PC-9 (cell line): ENCODE data around the gene SCG5.

ENCODE experiments used
- EZH2 ChIP-seq: fragments of 200-600 bp; sonication (generic); IDR thresholded peaks from 2 replicates; pipeline ENCODE4 v1.8.0; 2017; ENCODE audit warnings: antibody characterized with exemption, low read depth
- TF ChIP-seq, protein P1 (sequence below): fragments of 200-600 bp; sonication (generic); conservative IDR thresholded peaks from 2 replicates; pipeline ENCODE4 v1.6.1; 2017; ENCODE audit warnings: mixed run types, antibody characterized with exemption, mild to moderate bottlenecking, moderate library complexity

DNA sequence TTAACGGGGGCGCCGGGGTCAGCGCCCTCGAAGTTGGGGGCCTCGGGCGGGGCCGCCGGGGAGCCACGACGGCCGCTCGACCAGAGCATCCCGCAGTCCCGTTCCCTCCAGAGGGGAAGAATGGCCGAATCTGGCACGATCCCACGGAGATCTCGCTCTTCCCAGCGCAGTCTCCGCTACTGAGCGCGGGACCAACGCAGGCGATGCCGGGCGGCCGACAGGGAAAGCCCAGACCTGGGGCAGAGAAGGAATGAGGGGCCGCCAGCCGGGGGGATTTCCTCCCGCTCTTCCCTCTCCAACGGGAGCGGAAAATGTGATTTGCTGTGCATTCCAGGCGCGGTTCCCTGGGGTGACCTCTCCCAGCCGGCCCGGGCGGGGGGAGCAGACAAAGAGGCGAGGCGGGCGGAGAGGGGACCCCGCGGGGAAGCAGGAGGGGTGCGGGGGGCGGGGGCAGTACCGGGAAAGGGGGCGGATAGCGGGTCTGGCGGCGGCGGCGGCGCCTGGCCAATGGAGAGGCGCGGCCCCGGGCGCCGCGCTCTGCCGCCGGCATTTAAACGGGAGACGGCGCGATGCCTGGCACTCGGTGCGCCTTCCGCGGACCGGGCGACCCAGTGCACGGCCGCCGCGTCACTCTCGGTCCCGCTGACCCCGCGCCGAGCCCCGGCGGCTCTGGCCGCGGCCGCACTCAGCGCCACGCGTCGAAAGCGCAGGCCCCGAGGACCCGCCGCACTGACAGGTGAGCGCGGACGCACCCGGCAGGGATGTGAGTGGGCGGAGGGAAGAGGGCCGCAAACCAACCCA is 76.1 kb downstream of the SCG5 start, which contains the start of gene GREM1:
- TF ChIP-seq, protein P1, sequence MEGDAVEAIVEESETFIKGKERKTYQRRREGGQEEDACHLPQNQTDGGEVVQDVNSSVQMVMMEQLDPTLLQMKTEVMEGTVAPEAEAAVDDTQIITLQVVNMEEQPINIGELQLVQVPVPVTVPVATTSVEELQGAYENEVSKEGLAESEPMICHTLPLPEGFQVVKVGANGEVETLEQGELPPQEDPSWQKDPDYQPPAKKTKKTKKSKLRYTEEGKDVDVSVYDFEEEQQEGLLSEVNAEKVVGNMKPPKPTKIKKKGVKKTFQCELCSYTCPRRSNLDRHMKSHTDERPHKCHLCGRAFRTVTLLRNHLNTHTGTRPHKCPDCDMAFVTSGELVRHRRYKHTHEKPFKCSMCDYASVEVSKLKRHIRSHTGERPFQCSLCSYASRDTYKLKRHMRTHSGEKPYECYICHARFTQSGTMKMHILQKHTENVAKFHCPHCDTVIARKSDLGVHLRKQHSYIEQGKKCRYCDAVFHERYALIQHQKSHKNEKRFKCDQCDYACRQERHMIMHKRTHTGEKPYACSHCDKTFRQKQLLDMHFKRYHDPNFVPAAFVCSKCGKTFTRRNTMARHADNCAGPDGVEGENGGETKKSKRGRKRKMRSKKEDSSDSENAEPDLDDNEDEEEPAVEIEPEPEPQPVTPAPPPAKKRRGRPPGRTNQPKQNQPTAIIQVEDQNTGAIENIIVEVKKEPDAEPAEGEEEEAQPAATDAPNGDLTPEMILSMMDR = no peak
- no peak for TF ChIP-seq EZH2
